Loucy (cell line): Measurements from ENCODE around the gene SCFD2.

Experiments used
- H2AFZ ChIP-seq: fragments of 200-600 bp; sonication (generic); 2 replicates; pipeline ENCODE4 v1.6.0; 2016; ENCODE audit warnings: antibody characterized with exemption, mild to moderate bottlenecking, low read length, moderate library complexity
- H3F3A ChIP-seq: fragments of 200-600 bp; 2 replicates; pipeline ENCODE4 v1.6.0; 2016; ENCODE audit warnings: antibody characterized with exemption, low read depth, mild to moderate bottlenecking
- H3K27me3 ChIP-seq: fragments of 200-600 bp; sonication (generic); 2 replicates; pipeline ENCODE4 v1.6.1; 2014; ENCODE audit warnings: low read length, mild to moderate bottlenecking; ENCODE audit not compliant: insufficient read depth, poor library complexity, severe bottlenecking
- H3K36me3 ChIP-seq: fragments of 200-600 bp; sonication (generic); 2 replicates; pipeline ENCODE4 v1.6.1; 2016; ENCODE audit warnings: low read length; ENCODE audit not compliant: insufficient read depth
- H3K4me1 ChIP-seq: fragments of 200-600 bp; sonication (generic); 2 replicates; pipeline ENCODE4 v1.5.1; 2014; ENCODE audit warnings: low read length, mild to moderate bottlenecking; ENCODE audit not compliant: insufficient read depth, poor library complexity, severe bottlenecking
- H3K4me2 ChIP-seq: fragments of 200-600 bp; sonication (generic); 2 replicates; pipeline ENCODE4 v1.6.0; 2014; ENCODE audit warnings: antibody characterized with exemption, low read length, low read depth, mild to moderate bottlenecking; ENCODE audit not compliant: poor library complexity, severe bottlenecking
- H3K4me3 ChIP-seq: fragments of 200-600 bp; sonication (generic); 2 replicates; pipeline ENCODE4 v1.5.1; 2014; ENCODE audit warnings: low read length, mild to moderate bottlenecking, mixed read lengths; ENCODE audit not compliant: poor library complexity, severe bottlenecking
- H3K79me2 ChIP-seq: fragments of 200-600 bp; sonication (generic); 2 replicates; pipeline ENCODE4 v1.6.1; 2014; ENCODE audit warnings: low read length; ENCODE audit not compliant: insufficient read depth
- H3K9ac ChIP-seq: fragments of 200-600 bp; sonication (generic); 2 replicates; pipeline ENCODE4 v1.6.0; 2014; ENCODE audit warnings: mild to moderate bottlenecking, low read depth, low read length, moderate library complexity; ENCODE audit not compliant: poor library complexity, severe bottlenecking
- H3K9me2 ChIP-seq: fragments of 200-600 bp; sonication (generic); replicated peaks from 2 replicates; pipeline ENCODE4 v1.6.1; 2016; ENCODE audit warnings: low read depth, low read length, mixed read lengths
- H3K9me3 ChIP-seq: fragments of 200-600 bp; sonication (generic); 2 replicates; pipeline ENCODE4 v1.6.1; 2014; ENCODE audit warnings: mild to moderate bottlenecking, antibody characterized with exemption, low read length, low read depth; ENCODE audit not compliant: insufficient read depth
- H4K20me1 ChIP-seq: fragments of 200-600 bp; sonication (generic); 2 replicates; pipeline ENCODE4 v1.6.0; 2014; ENCODE audit warnings: antibody characterized with exemption, low read length, mild to moderate bottlenecking; ENCODE audit not compliant: insufficient read depth, poor library complexity, severe bottlenecking
- EZH2phosphoT487 ChIP-seq: fragments of 200-600 bp; IDR thresholded peaks from 2 replicates; pipeline ENCODE4 v1.6.1; 2018; ENCODE audit warnings: antibody characterized with exemption, mild to moderate bottlenecking, moderate library complexity, borderline replicate concordance
- TF ChIP-seq, protein P1 (sequence below): fragments of 200-600 bp; sonication (generic); conservative IDR thresholded peaks from 2 replicates; pipeline ENCODE4 v1.5.1; 2014; ENCODE audit warnings: mild to moderate bottlenecking, antibody characterized with exemption, low read length

Gene SCFD2

DNA sequence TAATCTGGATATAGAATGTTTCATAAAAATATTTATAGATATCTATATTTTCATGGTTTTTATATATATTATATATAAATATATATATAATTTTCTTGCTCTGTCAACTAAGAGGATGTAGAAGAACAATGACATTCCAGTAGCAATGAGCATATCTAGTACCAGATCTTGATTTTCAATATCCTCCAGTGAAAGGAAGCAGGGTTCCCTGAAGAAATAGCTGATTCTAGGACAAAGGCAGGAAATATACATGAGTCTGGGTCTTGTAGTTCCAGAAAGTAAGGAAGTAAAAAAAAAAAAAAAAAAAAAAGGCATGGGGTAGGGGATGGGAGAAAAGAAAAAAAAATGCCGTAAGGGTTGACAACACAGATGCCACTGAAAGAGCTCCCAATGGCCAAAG lies 262.4 kb downstream of the SCFD2 start:
- Histone ChIP-seq H3K27me3 (no peaks in the 10 kb centered on the region), H3F3A (no peaks in the 10 kb centered on the region), H4K20me1 (no peaks in the 10 kb centered on the region), H3K79me2 (no peaks in the 10 kb centered on the region), H3K9ac (no peak overlapping the region), H3K9me2 (no peaks in the 10 kb centered on the region; the same call in 1 of the 2 replicates), H3K9me3 (no peaks in the 10 kb centered on the region), H3K36me3 (no peaks in the 10 kb centered on the region), H3K4me2 (no peak overlapping the region), H3K4me3 (no peak overlapping the region), H2AFZ (no peak overlapping the region), H3K4me1 (no peaks in the 10 kb centered on the region)
- no peak for TF ChIP-seq EZH2phosphoT487
- TF ChIP-seq, protein P1, sequence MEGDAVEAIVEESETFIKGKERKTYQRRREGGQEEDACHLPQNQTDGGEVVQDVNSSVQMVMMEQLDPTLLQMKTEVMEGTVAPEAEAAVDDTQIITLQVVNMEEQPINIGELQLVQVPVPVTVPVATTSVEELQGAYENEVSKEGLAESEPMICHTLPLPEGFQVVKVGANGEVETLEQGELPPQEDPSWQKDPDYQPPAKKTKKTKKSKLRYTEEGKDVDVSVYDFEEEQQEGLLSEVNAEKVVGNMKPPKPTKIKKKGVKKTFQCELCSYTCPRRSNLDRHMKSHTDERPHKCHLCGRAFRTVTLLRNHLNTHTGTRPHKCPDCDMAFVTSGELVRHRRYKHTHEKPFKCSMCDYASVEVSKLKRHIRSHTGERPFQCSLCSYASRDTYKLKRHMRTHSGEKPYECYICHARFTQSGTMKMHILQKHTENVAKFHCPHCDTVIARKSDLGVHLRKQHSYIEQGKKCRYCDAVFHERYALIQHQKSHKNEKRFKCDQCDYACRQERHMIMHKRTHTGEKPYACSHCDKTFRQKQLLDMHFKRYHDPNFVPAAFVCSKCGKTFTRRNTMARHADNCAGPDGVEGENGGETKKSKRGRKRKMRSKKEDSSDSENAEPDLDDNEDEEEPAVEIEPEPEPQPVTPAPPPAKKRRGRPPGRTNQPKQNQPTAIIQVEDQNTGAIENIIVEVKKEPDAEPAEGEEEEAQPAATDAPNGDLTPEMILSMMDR, result no peak

DNA sequence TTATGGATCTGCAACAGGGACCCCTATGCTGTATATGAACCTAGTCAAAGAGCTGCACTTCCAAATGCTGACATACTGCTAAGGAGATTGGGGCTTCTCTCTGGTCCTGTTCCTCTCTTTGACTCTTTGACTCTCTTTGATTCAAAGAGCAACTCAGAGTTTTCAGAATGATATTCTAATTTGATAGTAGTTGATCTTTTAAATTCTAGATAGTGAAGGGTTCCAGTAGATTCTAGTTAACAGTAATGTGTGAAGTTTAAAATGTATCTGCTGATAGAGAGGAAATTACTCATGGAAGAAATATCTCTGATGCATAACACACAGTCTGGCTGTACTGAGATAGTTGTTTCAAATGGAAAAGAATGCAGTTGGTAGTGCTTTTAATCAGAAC lies 264.7 kb downstream of the SCFD2 start:
- Histone ChIP-seq H2AFZ (no peak overlapping the region), H3K36me3 (no peaks in the 10 kb centered on the region), H4K20me1 (no peaks in the 10 kb centered on the region), H3K79me2 (no peaks in the 10 kb centered on the region), H3K4me2 (no peak overlapping the region), H3K9ac (no peak overlapping the region), H3K4me1 (no peaks in the 10 kb centered on the region), H3K9me3 (no peaks in the 10 kb centered on the region), H3F3A (no peaks in the 10 kb centered on the region), H3K4me3 (no peak overlapping the region), H3K9me2 (no peaks in the 10 kb centered on the region; the same call in 1 of the 2 replicates), H3K27me3 (no peaks in the 10 kb centered on the region)
- TF ChIP-seq EZH2phosphoT487, result no peak

DNA sequence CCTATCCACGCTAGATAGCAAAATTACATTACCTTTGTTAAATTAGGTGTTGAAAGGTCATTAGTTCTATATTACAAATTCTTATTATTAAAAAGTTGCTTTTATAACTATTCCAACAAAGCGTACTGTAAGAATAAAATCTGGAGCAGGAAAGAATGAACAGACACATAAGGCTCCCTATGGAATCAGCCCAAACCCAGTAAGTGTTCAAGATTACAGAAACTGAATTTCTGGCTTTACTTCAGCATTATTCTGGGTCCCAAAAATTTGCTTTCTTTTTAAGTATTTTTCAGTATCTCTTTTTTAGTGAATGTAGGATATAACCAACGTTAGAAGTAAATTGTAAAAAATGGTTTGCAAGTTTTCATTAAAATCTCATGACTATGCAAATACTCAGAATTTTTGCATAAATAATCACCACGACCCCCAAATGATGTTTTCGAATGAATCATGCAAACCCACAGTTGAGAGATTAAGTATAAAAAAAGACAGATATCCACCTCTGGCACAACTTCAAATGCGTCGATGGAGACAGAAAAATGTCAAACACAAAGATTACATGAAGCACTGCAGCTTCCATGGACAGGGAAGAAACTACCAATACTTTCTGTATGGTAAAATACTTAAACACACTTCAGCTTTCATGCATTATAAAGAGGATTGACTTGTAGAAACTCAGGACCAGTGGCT lies 265.2 kb downstream of the SCFD2 start:
- Histone ChIP-seq H3K9me3 (no peaks in the 10 kb centered on the region), H3K4me3 (no peak overlapping the region), H3K9me2 (no peaks in the 10 kb centered on the region; the same call in 1 of the 2 replicates), H3F3A (no peaks in the 10 kb centered on the region), H3K36me3 (no peaks in the 10 kb centered on the region), H3K27me3 (no peaks in the 10 kb centered on the region), H3K9ac (no peak overlapping the region), H3K79me2 (no peaks in the 10 kb centered on the region), H3K4me1 (no peaks in the 10 kb centered on the region), H2AFZ (no peak overlapping the region), H3K4me2 (no peak overlapping the region), H4K20me1 (no peaks in the 10 kb centered on the region)
- TF ChIP-seq EZH2phosphoT487, result no peak
- TF ChIP-seq, protein P1, result no peak

DNA sequence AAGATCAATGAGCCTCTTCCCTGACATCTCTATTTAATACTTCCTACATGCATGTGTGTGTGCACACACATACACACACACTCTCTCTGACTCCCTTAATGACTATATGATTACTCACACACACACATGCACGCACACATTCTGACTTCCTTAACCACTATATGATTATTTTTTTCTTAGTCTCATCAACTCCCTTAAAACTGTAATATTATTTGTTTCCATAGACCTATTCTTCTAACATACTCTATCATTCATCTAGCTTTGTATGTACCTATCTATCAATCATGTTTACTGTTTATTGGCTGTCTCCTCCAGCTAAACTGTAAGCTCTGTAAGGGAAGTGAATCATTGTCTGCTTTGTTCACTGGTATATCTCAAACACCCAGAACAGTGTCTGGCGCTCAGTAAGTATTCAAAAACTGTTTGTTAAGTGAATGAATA lies 267.2 kb downstream of the SCFD2 start:
- H3F3A ChIP-seq, result no peaks in the 10 kb centered on the region
- no peak overlapping the region for H3K4me2 ChIP-seq
- H3K9me3 ChIP-seq, result no peaks in the 10 kb centered on the region
- H3K4me3 ChIP-seq, result no peak overlapping the region
- no peaks in the 10 kb centered on the region for H3K27me3 ChIP-seq
- H3K9me2 ChIP-seq, result no peaks in the 10 kb centered on the region
- H3K4me1 ChIP-seq, result no peaks in the 10 kb centered on the region
- no peak overlapping the region for H3K9ac ChIP-seq
- TF ChIP-seq, protein P1, result no peak
- no peak for TF ChIP-seq EZH2phosphoT487
- no peaks in the 10 kb centered on the region for H4K20me1 ChIP-seq
- H2AFZ ChIP-seq, result no peak overlapping the region
- no peaks in the 10 kb centered on the region for H3K36me3 ChIP-seq
- H3K79me2 ChIP-seq, result no peaks in the 10 kb centered on the region
